Panc1 (cell line): ENCODE results near the gene CEP126.

ENCODE experiments used
- CTCF ChIP-seq: fragments of 450-650 bp; IDR thresholded peaks from 2 replicates; pipeline ENCODE4 v1.5.1; 2017; ENCODE audit warnings: mild to moderate bottlenecking
- POLR2AphosphoS5 ChIP-seq: IDR thresholded peaks from 2 replicates; pipeline ENCODE4 v1.6.1; 2012; ENCODE audit warnings: mild to moderate bottlenecking, low read depth, low read length, moderate library complexity

GRCh38 chr11:102047305-102047924, 132.6 kb downstream of the CEP126 start, which contains the start of gene CFAP300:
- TF ChIP-seq CTCF (no peak), POLR2AphosphoS5 (no peak)
